Mesothelial cell of epicardium (in vitro differentiated cells): Measurements from ENCODE around the gene AKIRIN2. TPM values are rescaled to one million over a fixed set of nuclear protein-coding genes. Genes with fewer than 3 reads are reported as not detected.
"Not testable (repeated sequence)": the region's sequence is repeated elsewhere in the genome, so short reads cannot be mapped to it uniquely, and the experiment has no call there.

ENCODE experiments used
- DNase-seq, 2 experiments: peaks; one replicate each; pipeline ENCODE4 v3.0.0; 2021; ENCODE audit warnings: low spot score in 2 of 2; ENCODE audit not compliant: unreplicated experiment in 2 of 2
- H3K27ac Mint-ChIP-seq: 2 replicates; pipeline ENCODE4 v1.8.0; 2021; ENCODE audit warnings: mixed read lengths
- H3K27me3 Mint-ChIP-seq: 2 replicates; pipeline ENCODE4 v1.8.0; 2021; ENCODE audit warnings: low read depth, mixed read lengths
- H3K36me3 Mint-ChIP-seq: 2 replicates; pipeline ENCODE4 v1.8.0; 2021; ENCODE audit warnings: mixed read lengths
- H3K4me1 Mint-ChIP-seq: 2 replicates; pipeline ENCODE4 v1.8.0; 2021; ENCODE audit warnings: mixed read lengths
- H3K4me3 Mint-ChIP-seq: 2 replicates; pipeline ENCODE4 v1.8.0; 2021; ENCODE audit warnings: mild to moderate bottlenecking, moderate library complexity, mixed read lengths
- H3K9me3 Mint-ChIP-seq: 2 replicates; pipeline ENCODE4 v1.8.0; 2021; ENCODE audit warnings: mixed read lengths
- CTCF ChIP-seq: fragments of 200-600 bp; sonication (generic); IDR thresholded peaks from one replicate; pipeline ENCODE4 v1.5.0; 2021; ENCODE audit warnings: antibody characterized with exemption; ENCODE audit not compliant: unreplicated experiment
- total RNA-seq: library from RNA; stranded (reverse); gene quantifications from 3 replicates; pipeline ENCODE4 v1.2.1, GENCODE V29; 2021

The AKIRIN2 gene
- total RNA-seq, 1 donor from 2014 or later, result 88.1 TPM

- H3K4me1 Mint-ChIP-seq, result peaks cover 14% of the 10 kb centered on the region
- H3K27me3 Mint-ChIP-seq, result no peaks in the 10 kb centered on the region
- H3K4me3 Mint-ChIP-seq, result no peak overlapping the region
- DNase-seq, result no peak
- H3K9me3 Mint-ChIP-seq, result no peaks in the 10 kb centered on the region
- TF ChIP-seq CTCF, result no peak
- H3K27ac Mint-ChIP-seq, result no peak overlapping the region
- H3K36me3 Mint-ChIP-seq, result no peaks in the 10 kb centered on the region
Measured at GRCh38 chr6:87710090-87710489, 8.1 kb upstream of the AKIRIN2 start.

GRCh38 chr6:87708581-87709427 is 6.8 kb upstream of the AKIRIN2 start:
- not testable (repeated sequence) for H3K27ac Mint-ChIP-seq, H3K9me3 Mint-ChIP-seq, H3K36me3 Mint-ChIP-seq, DNase-seq, H3K4me3 Mint-ChIP-seq, H3K27me3 Mint-ChIP-seq
- H3K4me1 Mint-ChIP-seq, result peaks cover 14% of the 10 kb centered on the region

GRCh38 chr6:87706187-87706966 is 4.3 kb upstream of the AKIRIN2 start:
- no peak for DNase-seq
- peak overlapping the region; percentile 67 for H3K27ac Mint-ChIP-seq

GRCh38 chr6:87705070-87705691 is 3.1 kb upstream of the AKIRIN2 start:
- no peaks in the 10 kb centered on the region for H3K36me3 Mint-ChIP-seq
- H3K27ac Mint-ChIP-seq, result peak overlapping the region; percentile 25
- no peak for DNase-seq
- no peaks in the 10 kb centered on the region for H3K27me3 Mint-ChIP-seq
- H3K4me1 Mint-ChIP-seq, result peaks cover 23% of the 10 kb centered on the region
- H3K9me3 Mint-ChIP-seq, result no peaks in the 10 kb centered on the region
- H3K4me3 Mint-ChIP-seq, result no peak overlapping the region
- no peak for TF ChIP-seq CTCF

More at GRCh38 chr6:87706187-87706966, 4.3 kb upstream of the AKIRIN2 start:
- no peak overlapping the region for H3K4me3 Mint-ChIP-seq
- no peak for TF ChIP-seq CTCF
- no peaks in the 10 kb centered on the region for H3K36me3 Mint-ChIP-seq
- no peaks in the 10 kb centered on the region for H3K27me3 Mint-ChIP-seq
- H3K4me1 Mint-ChIP-seq, result peaks cover 23% of the 10 kb centered on the region
- no peaks in the 10 kb centered on the region for H3K9me3 Mint-ChIP-seq

- H3K9me3 Mint-ChIP-seq, DNase-seq, H3K27me3 Mint-ChIP-seq, H3K36me3 Mint-ChIP-seq: not testable (repeated sequence)
- Mint-ChIP-seq H3K4me3 (peak overlapping the region; percentile 98), H3K4me1 (peaks cover 40% of the 10 kb centered on the region), H3K27ac (peak overlapping the region; percentile 98)
Measured at GRCh38 chr6:87703039-87703438, 1.0 kb upstream of the AKIRIN2 start.

- Mint-ChIP-seq H3K36me3 (no peaks in the 10 kb centered on the region), H3K9me3 (no peaks in the 10 kb centered on the region), H3K4me1 (peaks cover 45% of the 10 kb centered on the region), H3K27ac (peak overlapping the region; percentile 98), H3K27me3 (no peaks in the 10 kb centered on the region), H3K4me3 (peak overlapping the region; percentile 98)
- TF ChIP-seq CTCF, result no peak
- no peak for DNase-seq
Measured at GRCh38 chr6:87702589-87702945, 534 bp upstream of the AKIRIN2 start.
